Parathyroid adenoma (tissue), 2 donors: ENCODE measurements around the gene AP1G1.
"Not testable (repeated sequence)": the region's sequence is repeated elsewhere in the genome, so short reads cannot be mapped to it uniquely, and the experiment has no call there.

Experiments used
- H2AFZ ChIP-seq: fragments of 300-600 bp; sonication (generic); one replicate; pipeline ENCODE4 v1.7.0; 2017; ENCODE audit warnings: antibody characterized with exemption, mild to moderate bottlenecking
- H3K27ac ChIP-seq: fragments of 300-600 bp; sonication (generic); one replicate; pipeline ENCODE4 v1.7.0; 2017
- H3K27me3 ChIP-seq: fragments of 300-600 bp; sonication (generic); one replicate; pipeline ENCODE4 v1.7.0; 2017; ENCODE audit warnings: low read length; ENCODE audit not compliant: control insufficient read depth, insufficient read depth
- H3K36me3 ChIP-seq: fragments of 300-600 bp; sonication (generic); one replicate; pipeline ENCODE4 v1.7.0; 2017; ENCODE audit warnings: low read length; ENCODE audit not compliant: control insufficient read depth, insufficient read depth
- H3K4me1 ChIP-seq: fragments of 300-600 bp; sonication (generic); one replicate; pipeline ENCODE4 v1.7.0; 2017; ENCODE audit warnings: control low read depth
- H3K4me2 ChIP-seq: fragments of 300-600 bp; sonication (generic); one replicate; pipeline ENCODE4 v1.7.0; 2017; ENCODE audit warnings: low read length
- H3K4me3 ChIP-seq: fragments of 300-600 bp; sonication (generic); one replicate; pipeline ENCODE4 v1.7.0; 2017; ENCODE audit warnings: low read depth, low read length
- H3K79me2 ChIP-seq: fragments of 300-600 bp; sonication (generic); one replicate; pipeline ENCODE4 v1.7.0; 2017; ENCODE audit warnings: control low read depth
- H3K9ac ChIP-seq: fragments of 300-600 bp; sonication (generic); one replicate; pipeline ENCODE4 v1.7.0; 2017; ENCODE audit warnings: mild to moderate bottlenecking
- H3K9me3 ChIP-seq: fragments of 300-600 bp; sonication (generic); one replicate; pipeline ENCODE4 v1.7.0; 2017; ENCODE audit warnings: low read length; ENCODE audit not compliant: control insufficient read depth
- TF ChIP-seq, protein P1 (sequence below): fragments of 300-600 bp; sonication (generic); IDR thresholded peaks from one replicate; pipeline ENCODE4 v1.7.0; 2017; ENCODE audit warnings: antibody characterized with exemption, mild to moderate bottlenecking
- donor health status: primary hyperparathyroidism.

AP1G1 gene

DNA sequence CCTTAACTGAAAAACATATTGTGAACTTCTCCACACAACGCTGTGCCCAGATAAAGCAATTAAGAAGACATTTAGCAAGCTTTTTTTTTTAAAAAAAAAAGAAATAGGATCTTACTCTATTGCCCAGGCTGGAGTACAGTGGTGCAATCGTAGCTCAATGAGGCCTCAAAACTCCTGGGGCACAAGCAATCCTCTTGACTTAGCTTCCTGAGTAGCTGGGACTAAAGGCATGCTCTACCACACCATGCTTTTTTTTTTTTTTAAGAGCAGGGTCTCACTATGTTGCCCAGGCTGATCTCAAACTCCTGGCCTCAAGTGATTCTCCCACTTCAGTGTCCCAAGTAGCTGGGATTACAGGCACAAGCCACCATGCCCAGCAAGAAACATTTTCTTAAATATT, 20.1 kb downstream of the AP1G1 start:
- Histone ChIP-seq H2AFZ (no peak overlapping the region), H3K4me2 (peak overlapping the region; percentile 24), H3K4me3 (no peak overlapping the region), H3K4me1 (peaks cover 16% of the 10 kb centered on the region), H3K27me3 (no peaks in the 10 kb centered on the region), H3K9me3 (no peaks in the 10 kb centered on the region), H3K79me2 (peaks cover 43% of the 10 kb centered on the region), H3K36me3 (no peaks in the 10 kb centered on the region), H3K9ac (no peak overlapping the region), H3K27ac (peak overlapping the region; percentile 62)
- TF ChIP-seq, protein P1, sequence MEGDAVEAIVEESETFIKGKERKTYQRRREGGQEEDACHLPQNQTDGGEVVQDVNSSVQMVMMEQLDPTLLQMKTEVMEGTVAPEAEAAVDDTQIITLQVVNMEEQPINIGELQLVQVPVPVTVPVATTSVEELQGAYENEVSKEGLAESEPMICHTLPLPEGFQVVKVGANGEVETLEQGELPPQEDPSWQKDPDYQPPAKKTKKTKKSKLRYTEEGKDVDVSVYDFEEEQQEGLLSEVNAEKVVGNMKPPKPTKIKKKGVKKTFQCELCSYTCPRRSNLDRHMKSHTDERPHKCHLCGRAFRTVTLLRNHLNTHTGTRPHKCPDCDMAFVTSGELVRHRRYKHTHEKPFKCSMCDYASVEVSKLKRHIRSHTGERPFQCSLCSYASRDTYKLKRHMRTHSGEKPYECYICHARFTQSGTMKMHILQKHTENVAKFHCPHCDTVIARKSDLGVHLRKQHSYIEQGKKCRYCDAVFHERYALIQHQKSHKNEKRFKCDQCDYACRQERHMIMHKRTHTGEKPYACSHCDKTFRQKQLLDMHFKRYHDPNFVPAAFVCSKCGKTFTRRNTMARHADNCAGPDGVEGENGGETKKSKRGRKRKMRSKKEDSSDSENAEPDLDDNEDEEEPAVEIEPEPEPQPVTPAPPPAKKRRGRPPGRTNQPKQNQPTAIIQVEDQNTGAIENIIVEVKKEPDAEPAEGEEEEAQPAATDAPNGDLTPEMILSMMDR = no peak

DNA sequence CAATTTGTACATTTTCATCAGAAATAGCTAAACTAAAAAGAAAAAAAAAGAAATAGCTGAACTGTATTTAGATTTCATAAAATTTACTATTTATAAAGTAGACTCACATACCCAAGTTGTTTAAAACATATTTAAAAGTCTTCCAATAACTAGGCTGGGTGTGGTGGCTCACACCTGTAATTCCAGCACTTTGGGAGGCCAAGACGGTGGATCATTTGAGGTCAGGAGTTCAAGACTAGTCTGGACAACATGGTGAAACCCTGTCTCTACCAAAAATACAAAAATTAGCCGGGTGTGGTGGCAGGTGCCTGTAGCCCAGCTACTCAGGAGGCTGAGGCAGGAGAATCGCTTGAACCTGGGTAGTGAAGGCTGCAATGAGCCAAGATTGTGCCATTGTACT, 23.5 kb downstream of the AP1G1 start:
- not testable (repeated sequence) for H3K9ac ChIP-seq, H3K36me3 ChIP-seq, H3K27ac ChIP-seq, H3K4me3 ChIP-seq, H2AFZ ChIP-seq, H3K4me2 ChIP-seq, H3K27me3 ChIP-seq, H3K9me3 ChIP-seq
- Histone ChIP-seq H3K4me1 (peaks cover 18% of the 10 kb centered on the region), H3K79me2 (peaks cover 43% of the 10 kb centered on the region)

DNA sequence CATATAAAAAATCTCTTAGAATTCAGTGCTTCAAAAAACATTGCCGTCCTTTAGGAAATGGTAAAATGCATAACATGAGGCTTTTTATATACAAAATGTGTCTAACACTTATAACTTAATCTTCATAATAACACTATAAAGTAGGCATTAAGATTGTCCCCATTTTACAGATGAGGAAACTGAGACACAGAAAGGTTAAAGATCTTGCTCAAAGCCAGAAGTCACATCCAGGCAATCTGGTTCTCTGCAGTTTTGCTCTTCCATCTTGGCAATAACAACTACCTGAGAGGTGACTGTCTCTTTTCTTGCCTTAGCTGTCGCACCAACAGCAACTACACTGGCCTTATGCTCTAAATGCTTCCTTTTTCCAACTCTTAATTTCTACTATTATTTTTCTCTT, 24.5 kb downstream of the AP1G1 start:
- Histone ChIP-seq H3K27ac (no peak overlapping the region), H3K4me2 (no peak overlapping the region), H3K4me3 (no peak overlapping the region), H3K9me3 (no peaks in the 10 kb centered on the region), H3K9ac (no peak overlapping the region), H3K36me3 (no peaks in the 10 kb centered on the region), H3K79me2 (peaks cover 47% of the 10 kb centered on the region), H3K27me3 (no peaks in the 10 kb centered on the region), H3K4me1 (peaks cover 11% of the 10 kb centered on the region), H2AFZ (no peak overlapping the region)
- TF ChIP-seq, protein P1 = no peak

DNA sequence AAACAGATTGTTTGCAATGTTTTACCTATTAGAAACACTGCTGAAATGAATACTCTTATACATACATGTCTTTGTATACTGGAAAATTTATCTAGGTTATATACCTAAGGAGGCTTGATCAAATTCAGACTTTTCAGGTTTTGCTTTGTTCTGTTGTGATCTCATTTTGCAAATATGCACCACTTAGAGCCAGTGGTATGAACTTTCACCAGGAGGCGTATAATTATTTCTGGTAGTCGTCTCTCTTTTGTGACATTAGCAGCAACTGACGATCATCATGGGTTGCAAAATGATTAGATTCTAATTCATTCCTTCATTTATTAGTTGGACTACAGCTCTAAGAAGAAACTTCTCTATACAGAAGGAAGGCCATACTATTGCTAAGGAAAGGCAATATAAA, 26.9 kb downstream of the AP1G1 start:
- H3K4me1 ChIP-seq = peaks cover 3% of the 10 kb centered on the region
- H3K9ac ChIP-seq = no peak overlapping the region
- no peak overlapping the region for H2AFZ ChIP-seq
- TF ChIP-seq, protein P1 = no peak
- no peaks in the 10 kb centered on the region for H3K9me3 ChIP-seq
- no peaks in the 10 kb centered on the region for H3K36me3 ChIP-seq
- no peaks in the 10 kb centered on the region for H3K27me3 ChIP-seq
- H3K79me2 ChIP-seq = peaks cover 60% of the 10 kb centered on the region
- no peak overlapping the region for H3K4me3 ChIP-seq
- H3K4me2 ChIP-seq = no peak overlapping the region
- H3K27ac ChIP-seq = no peak overlapping the region

DNA sequence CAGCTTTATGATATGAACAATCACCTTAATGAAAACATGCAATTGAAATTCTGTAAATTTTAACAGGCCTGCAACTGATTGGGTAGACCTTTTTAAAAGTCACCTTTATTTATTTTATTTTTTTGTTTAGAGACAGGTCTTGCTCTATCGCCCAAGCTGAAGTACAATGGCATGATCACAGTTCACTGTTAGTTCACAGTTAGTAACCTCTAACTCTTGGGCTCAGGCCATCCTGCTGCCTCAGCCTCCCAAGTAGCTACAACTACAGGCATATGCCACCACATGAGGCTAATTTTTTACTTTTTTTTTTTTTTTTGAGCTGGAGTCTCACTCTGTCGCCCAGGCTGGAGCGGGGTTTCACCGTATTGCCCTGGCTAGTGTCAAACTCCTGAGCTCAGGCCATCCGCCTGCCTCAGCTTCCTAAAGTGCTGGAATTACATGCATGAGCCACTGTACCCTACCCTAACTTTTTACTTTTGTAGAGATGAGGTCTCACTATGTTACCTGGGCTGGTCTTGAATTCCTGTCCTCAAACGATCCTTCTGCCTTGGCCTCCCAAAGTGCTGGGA, 28.0 kb downstream of the AP1G1 start:
- Histone ChIP-seq H3K9me3 (no peaks in the 10 kb centered on the region), H3K4me1 (peaks cover 6% of the 10 kb centered on the region), H3K79me2 (peaks cover 56% of the 10 kb centered on the region), H3K9ac (no peak overlapping the region), H3K27me3 (no peaks in the 10 kb centered on the region), H3K4me2 (no peak overlapping the region), H3K36me3 (no peaks in the 10 kb centered on the region), H2AFZ (no peak overlapping the region), H3K27ac (no peak overlapping the region), H3K4me3 (no peak overlapping the region)
- TF ChIP-seq, protein P1 = no peak
